Activated T-cell treated with anti-CD3 and anti-CD28 coated beads for 1 hour (primary cell): ENCODE measurements around the gene PTPN14.
"Not testable (repeated sequence)": the region's sequence is repeated elsewhere in the genome, so short reads cannot be mapped to it uniquely, and the experiment has no call there.

Source experiments
- DNase-seq: peaks from one replicate; pipeline ENCODE4 v3.0.0-alpha.2; 2020; ENCODE audit warnings: low read depth

PTPN14 gene

GRCh38 chr1:214394569-214394968 is 156.8 kb downstream of the PTPN14 start:
- not testable (repeated sequence) for DNase-seq

GRCh38 chr1:214393086-214393485 is 158.3 kb downstream of the PTPN14 start:
- DNase-seq = no peak

- no peak for DNase-seq
Measured at GRCh38 chr1:214391873-214392645, 159.3 kb downstream of the PTPN14 start.

- no peak for DNase-seq
Measured at GRCh38 chr1:214389734-214390133, 161.7 kb downstream of the PTPN14 start.

GRCh38 chr1:214386747-214387146 is 164.7 kb downstream of the PTPN14 start:
- DNase-seq = no peak

GRCh38 chr1:214386333-214386732 is 165.1 kb downstream of the PTPN14 start:
- DNase-seq = no peak

- no peak for DNase-seq
Measured at GRCh38 chr1:214385428-214385827, 166.0 kb downstream of the PTPN14 start.

GRCh38 chr1:214384373-214385079 is 166.9 kb downstream of the PTPN14 start:
- DNase-seq = no peak

- DNase-seq = no peak
Measured at GRCh38 chr1:214383381-214384372, 167.7 kb downstream of the PTPN14 start.

- DNase-seq = no peak
Measured at GRCh38 chr1:214380986-214381695, 170.3 kb downstream of the PTPN14 start.

GRCh38 chr1:214380396-214380795 is 171.0 kb downstream of the PTPN14 start:
- DNase-seq = no peak

GRCh38 chr1:214379236-214379970 is 172.0 kb downstream of the PTPN14 start:
- no peak for DNase-seq

- DNase-seq = no peak
Measured at GRCh38 chr1:214378492-214378891, 172.9 kb downstream of the PTPN14 start.

- DNase-seq = no peak
Measured at GRCh38 chr1:214377886-214378285, 173.5 kb downstream of the PTPN14 start.

- no peak for DNase-seq
Measured at GRCh38 chr1:214377485-214377884, 173.9 kb downstream of the PTPN14 start.

- no peak for DNase-seq
Measured at GRCh38 chr1:214372092-214372491, 179.3 kb downstream of the PTPN14 start.

- no peak for DNase-seq
Measured at GRCh38 chr1:214370615-214371014, 180.8 kb downstream of the PTPN14 start.

GRCh38 chr1:214369364-214369763 is 182.0 kb downstream of the PTPN14 start:
- no peak for DNase-seq

- no peak for DNase-seq
Measured at GRCh38 chr1:214367841-214368240, 183.6 kb downstream of the PTPN14 start.

GRCh38 chr1:214364786-214365295 is 186.6 kb downstream of the PTPN14 start:
- no peak for DNase-seq

- DNase-seq = no peak
Measured at GRCh38 chr1:214364386-214364785, 187.0 kb downstream of the PTPN14 start.
